HG03558 (cell line): ENCODE results near the gene RITA1.
"Not testable (repeated sequence)": the region's sequence is repeated elsewhere in the genome, so short reads cannot be mapped to it uniquely, and the experiment has no call there.

Experiments
- ATAC-seq: cut with Tn5 transposase; IDR thresholded peaks from one replicate; pipeline ENCODE4 v1.9.1; 2021; ENCODE audit warnings: moderate number of reproducible peaks; ENCODE audit not compliant: unreplicated experiment; ENCODE audit errors: extremely low read depth

Gene RITA1

GRCh38 chr12:113201187-113202177, 16.0 kb downstream of the RITA1 start:
- ATAC-seq = no peak

GRCh38 chr12:113202300-113203075, 17.0 kb downstream of the RITA1 start:
- no peak for ATAC-seq

DNA sequence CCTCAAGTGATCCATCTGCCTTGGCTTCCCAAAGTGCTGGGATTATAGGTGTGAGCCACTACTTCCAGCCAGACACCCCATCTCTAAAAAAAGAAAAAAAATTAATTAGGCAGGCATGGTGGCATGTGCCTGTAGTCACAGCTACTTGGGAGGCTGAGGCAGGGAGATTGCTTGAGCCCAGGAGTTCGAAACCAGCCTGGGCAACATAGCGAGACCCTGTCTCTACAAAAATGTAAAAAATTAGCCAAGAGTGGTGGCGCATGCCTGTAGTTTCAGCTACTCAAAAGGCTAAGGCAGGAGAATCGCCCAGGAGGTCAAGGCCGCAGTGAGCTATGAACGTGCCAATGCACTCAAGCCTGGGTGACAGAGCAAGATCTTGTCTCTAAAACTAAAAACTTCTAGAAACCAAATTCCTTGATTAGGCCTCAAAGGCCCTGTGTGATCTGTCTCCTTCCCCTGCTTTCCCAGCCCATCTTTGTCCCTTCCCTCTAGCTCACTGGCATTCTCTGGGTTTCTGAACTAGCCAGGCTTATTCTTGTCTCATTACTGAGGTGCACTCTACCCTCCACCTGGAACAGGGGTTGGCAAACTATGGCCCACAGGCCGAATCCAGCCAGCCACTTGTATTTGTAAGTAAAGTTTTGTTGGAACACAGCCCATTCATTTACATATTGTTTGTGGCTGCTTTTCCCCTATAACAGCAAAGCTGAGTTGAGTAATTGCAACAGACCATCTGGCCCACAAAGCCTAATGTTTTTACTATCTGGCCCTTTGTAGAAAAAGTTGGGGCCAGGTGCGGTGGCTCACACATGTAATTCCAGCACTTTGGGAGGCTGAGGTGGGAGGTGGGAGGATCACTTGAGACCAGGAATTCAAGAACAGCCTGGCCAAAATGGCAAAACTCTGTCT, 18.6 kb downstream of the RITA1 start:
- no peak for ATAC-seq

DNA sequence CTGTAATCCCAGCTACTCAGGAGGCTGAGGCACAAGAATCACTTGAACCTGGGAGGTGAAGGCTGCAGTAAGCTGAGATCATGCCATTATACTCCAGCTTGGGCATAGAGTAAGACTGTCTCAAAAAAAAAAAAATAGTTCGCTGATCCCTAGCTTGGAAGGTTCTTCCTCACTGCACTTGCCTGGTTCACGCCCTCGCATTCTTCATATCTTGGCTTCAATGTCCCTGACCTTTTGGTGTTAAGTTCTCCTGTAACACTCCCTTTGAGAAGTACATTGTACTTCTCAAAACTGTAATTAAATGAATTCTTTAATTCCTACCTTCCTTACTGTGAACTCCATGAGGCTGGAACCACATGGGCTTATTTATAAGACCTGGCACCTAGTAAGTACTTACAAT, 19.3 kb downstream of the RITA1 start:
- no peak for ATAC-seq

DNA sequence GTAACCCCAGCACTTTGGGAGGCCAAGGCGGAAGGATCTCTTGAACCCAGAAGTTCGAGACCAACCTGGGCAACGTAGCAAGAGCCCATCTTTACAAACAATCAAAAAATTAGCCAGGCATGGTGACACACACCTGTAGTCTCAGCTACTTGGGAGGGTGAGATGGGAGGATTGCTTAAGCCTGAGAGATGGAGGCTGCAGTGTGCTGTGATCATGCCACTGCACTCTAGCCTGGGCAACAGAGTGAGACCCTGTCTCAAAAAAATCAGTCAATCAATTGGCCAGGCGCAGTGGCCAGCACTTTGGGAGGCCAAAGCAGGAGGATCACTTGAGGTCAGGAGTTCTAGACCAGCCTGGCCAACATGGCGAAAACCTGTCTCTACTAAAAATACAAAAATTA, 21.3 kb downstream of the RITA1 start:
- ATAC-seq = not testable (repeated sequence)

DNA sequence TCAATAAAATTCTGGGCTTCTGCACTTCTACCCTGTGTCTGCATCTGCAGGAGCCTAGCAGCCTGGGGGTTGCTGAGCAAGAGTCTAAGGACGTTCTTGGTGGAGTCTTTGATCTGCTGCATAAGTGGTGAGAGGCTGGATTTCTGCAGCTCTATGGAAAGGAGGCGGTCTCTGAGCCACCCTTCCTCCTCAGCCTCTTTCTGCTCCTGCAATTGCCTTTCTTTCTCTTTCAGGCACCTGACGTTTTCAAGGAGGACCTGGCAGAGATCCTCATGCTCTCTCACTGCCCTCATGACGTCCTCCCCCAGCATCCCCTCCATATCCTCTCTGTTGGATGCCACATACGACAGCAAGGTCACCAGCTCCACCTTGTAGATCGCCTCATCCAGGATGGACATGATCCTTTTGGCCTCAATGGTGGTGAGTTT, 22.1 kb downstream of the RITA1 start:
- no peak for ATAC-seq

- ATAC-seq = peak; percentile 48
Observed at GRCh38 chr12:113208041-113208934, 22.8 kb downstream of the RITA1 start.

DNA sequence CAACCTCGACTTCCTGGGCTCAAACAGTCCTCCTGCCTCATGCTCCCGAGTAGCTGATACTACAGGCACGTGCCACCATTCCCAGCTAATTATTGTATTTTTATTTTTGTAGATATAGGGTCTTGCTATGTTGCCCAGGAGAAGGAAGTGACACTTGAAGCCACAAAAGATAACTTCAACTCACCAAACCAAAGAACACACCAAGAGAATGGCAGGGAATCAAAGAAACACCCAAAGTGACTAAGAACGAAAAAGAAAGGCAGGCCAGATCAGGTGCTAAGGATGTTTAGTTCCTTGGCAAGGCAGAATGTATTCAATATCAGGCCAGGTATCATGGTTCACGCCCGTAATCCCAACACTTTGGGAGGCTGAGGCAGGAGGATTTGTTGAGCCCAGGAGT, 25.6 kb downstream of the RITA1 start:
- no peak for ATAC-seq

- ATAC-seq = no peak
Observed at GRCh38 chr12:113214895-113215400, 29.4 kb downstream of the RITA1 start.

DNA sequence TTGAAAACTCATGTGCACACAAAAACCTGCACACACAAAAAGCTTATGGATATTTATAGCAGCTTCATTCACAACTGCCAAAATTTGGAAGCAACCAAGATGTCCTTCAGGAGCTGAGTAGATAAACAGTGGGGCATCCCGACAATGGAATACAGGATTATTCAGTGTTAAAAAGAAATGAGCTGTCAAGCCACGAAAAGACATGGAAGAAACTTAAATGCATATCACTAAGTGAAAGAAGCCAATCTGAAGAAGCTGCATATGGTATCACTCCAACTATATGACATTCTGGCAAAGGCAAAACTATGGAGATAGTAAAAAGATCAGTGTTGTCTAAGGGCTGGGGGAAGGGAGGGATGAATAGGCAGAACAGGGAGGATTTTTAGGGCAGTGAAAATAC, 30.5 kb downstream of the RITA1 start:
- ATAC-seq = no peak

DNA sequence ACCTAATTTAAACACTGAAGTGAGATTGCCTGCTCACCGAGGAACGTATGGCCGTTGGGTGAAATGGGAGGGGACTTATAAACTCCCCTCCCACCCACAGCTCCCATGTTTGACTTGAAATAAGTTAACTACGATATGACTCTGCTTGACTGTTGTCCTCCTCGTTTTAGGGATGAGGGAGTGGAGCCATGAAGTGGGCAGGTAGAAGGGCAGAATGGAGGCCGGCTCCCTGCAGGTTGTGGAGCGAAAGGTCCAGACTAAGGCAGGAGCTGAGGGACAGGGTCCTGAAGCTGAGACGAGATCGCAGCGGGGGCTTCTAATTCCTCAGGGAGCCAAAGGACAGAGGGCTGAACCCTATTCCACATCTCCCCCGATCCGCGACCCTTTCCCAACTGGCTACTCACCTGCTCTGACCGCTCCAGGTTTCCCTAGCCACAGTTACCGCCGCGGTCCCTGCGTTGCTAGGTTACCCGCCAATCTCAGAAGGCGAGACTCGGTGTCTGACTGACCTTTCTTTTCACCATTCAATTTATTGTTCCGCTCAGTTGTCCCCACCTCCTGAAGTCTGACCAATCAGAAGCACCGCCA, 35.2 kb downstream of the RITA1 start:
- ATAC-seq = peak; percentile 74

- peak; percentile 75 for ATAC-seq
Observed at GRCh38 chr12:113221181-113221996, 35.9 kb downstream of the RITA1 start, which contains the start of gene TPCN1. Gene TPCN1, plus strand, starts transcription at chr12:113221464. Its CDS starts 5,389 bp downstream, at chr12:113226853.

DNA sequence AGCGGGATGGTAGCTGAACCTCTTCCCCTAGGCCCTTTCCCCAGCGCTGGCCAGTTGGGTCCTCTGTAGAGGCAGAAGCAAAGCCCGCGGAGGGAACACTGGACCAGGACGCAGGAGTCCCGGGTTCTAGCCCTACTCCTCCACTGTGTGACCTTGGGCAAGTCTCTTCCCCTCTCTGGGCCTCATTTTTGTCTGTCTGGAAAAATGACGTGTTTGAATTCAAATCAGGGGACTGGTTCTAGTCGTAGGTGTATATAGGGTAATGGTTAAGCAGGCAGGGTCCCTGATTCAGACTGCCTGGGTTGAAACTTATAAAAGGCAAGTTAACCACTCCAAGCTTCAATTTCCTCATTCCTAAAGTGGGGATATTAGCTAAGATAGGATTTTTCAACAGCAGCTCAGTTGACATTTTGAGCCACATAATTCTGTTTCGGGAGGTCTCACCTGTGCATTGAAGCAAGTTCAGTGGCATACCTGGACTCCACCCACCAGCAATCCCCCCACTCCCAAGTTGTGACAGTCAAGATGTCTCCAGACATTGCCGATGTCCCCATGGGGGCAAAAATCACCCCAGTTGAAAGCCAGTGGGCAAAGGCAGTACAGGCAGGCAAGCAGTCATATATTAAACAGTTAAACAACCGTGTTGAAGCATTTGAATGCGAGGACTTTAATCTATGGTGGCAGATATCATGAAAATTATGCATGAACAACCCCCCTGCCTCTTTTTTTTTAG, 36.6 kb downstream of the RITA1 start:
- no peak for ATAC-seq

GRCh38 chr12:113222730-113223531, 37.4 kb downstream of the RITA1 start:
- ATAC-seq = no peak

GRCh38 chr12:113224955-113225354, 39.4 kb downstream of the RITA1 start:
- no peak for ATAC-seq
